Measurements from ENCODE around the gene EFCC1.

DNA sequence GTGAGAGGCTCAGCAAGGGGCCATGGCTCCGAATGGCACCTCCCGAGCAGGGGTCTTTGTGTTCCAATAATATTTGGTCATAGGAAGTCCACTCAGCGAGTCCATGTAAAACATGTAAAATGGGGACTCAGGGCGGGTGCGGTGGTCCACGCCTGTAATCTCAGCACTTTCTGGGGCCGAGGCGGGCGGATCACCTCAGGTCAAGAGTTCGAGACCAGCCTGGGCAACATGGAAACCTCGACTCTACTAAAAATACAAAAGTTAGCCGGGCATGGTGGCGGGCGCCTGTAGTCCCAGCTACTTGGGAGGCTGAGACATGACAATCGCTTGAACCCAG, 26.4 kb downstream of the EFCC1 start:
- TF ChIP-seq NFIC (IDR thresholded peaks at IDR 0.05), result no peak
- TF ChIP-seq, protein P1, sequence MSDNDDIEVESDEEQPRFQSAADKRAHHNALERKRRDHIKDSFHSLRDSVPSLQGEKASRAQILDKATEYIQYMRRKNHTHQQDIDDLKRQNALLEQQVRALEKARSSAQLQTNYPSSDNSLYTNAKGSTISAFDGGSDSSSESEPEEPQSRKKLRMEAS (IDR thresholded peaks at IDR 0.05), result no peak
